Activated T-cell treated with anti-CD3 and anti-CD28 coated beads, Interleukin-2, amount 50 U/mL, for 1 hour (primary cell): ENCODE results near the gene BRINP3.

ENCODE experiments used
- DNase-seq: peaks from one replicate; pipeline ENCODE4 v3.0.0-alpha.2; 2020

BRINP3 gene

DNA sequence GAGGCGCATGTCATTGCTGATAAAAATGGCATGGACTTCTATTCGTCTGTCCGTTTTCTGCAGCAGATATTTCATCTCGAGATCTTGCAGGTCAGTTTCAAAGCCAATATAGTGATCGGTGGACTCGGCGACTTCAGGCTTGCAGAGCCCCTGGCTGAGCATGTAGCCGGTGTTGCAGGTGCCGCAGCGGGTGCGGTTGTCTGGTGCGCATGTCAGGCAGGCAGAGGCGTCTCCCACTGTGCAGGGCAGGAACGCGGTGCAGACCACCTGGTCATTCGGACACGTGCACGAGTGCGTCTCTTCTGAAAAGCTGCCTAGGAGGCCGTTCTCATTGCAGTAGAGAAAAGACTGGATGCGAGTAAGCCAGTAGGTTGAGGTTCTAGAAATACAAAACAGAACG lies 378.9 kb downstream of the BRINP3 start:
- no peak for DNase-seq

GRCh38 chr1:190098107-190098506 lies 379.6 kb downstream of the BRINP3 start:
- DNase-seq: no peak

DNA sequence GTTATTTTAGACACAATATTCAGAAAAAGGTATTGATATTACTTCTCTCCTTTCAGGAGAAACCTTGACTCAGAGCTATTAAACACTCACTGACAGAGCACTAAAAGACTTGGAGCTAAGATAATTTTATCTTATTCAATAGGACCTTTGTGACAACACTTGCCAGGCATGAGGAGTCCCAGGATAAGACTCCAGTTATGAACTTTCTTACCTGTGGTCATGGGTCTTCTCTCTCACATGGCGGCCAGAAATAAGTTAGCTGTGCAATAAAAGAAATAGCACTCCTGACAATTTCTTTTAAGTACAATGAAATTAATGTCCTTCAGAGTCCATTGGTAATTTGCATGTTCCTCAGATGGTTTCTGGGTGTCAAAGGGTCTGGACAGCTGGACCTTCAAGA lies 382.1 kb downstream of the BRINP3 start:
- DNase-seq: no peak

DNA sequence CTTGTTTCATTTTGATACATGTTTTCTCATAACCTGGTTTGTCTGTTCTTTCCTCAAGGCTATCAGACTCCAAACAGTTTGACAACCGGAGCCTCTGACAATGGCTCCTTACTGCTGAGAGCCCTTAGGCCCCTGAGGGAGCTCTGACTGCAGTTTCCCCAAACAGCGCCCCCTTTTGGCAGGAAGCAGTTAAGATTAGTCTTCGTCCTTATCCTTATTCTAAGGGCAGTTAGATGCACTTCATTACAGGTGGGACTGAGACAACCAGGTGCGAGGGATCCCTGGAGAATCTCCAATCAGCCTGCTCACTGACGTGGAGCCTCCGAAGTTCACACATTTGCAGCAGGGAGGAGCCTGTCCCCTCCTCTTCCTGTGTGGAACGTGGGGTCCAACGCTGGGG lies 393.1 kb downstream of the BRINP3 start:
- no peak for DNase-seq

DNA sequence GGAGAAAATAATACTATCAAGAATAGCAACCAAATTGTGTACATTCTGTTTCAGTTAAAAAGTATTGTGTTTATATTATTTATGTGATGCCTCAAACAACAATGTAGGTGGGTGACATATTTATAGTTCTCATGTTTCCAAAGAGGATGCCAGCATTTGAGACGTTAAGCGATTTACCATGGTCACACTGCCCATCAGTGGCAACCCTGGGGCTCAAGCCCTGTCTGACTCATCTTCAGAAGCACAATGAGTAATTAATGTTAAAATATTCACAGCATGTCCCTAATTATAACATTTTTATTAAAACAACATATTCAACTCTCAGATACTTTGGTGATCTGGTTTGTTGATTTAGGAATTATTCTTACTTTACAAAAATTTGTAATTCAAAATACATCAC lies 409.4 kb downstream of the BRINP3 start:
- no peak for DNase-seq

DNA sequence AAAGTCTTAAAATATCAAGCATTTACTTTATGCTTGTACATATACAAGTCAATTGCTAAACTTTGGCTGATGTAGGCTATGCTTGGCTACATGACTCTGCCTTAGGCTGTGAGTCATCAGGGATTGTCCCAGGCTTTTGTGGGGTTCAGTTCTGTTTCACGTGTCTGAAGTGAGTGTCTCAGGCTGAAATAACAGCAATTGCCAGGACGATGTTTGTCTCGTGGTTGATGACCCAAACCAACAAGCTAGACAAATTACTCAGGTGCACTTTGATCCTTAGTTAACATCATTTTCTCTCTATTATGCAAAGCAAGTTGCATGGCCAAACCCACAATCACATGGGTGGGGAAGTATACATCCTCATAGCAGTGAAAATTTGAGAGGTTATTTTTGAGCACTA lies 410.1 kb downstream of the BRINP3 start:
- no peak for DNase-seq

DNA sequence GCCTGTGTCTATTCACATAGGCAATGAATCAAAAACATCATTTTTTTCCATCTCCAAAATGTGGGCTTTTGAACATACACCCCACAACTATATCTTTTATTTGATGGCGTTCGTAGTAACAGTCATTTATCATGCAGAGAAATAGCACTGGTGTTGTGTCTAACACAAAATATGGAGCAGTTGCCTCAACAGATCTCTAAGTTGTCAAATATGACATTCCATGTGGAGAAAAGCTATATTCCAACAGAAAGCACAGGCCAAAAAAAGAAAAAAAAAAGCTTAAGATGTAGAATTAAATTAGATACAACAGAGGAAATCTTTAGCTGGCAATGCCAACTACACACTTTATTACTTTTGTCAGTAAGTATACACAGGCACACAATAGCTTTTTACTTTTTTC lies 411.7 kb downstream of the BRINP3 start:
- DNase-seq: no peak

- no peak for DNase-seq
These were observed 428.4 kb downstream of the BRINP3 start for GRCh38 chr1:190049314-190049713.
